HG03558 (cell line): ENCODE measurements around the gene CHN2.

Experiments
- ATAC-seq: cut with Tn5 transposase; IDR thresholded peaks from one replicate; pipeline ENCODE4 v1.9.1; 2021; ENCODE audit warnings: moderate number of reproducible peaks; ENCODE audit not compliant: unreplicated experiment; ENCODE audit errors: extremely low read depth

The CHN2 gene

GRCh38 chr7:29418056-29418455 is 223.5 kb downstream of the CHN2 start:
- ATAC-seq, result no peak

DNA sequence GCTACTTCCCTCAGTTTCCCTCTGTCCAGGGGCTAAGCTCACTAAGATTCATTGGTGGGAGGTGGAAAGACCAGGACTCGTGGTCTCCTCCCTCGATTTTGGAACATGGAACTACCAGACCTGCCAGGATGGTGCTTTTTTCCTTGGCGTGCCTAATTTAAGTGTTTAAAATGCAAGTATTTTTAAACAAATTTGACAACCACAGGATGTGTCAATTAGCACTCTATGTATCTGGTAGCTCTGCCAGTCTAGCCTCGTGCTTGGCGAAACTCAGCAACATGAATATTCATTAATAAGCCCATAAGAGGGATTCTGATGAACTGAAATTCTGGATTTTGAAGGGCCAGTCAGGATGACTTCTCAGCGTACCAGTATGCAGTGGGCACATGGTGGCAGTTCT is 224.1 kb downstream of the CHN2 start:
- no peak for ATAC-seq

- ATAC-seq, result no peak
Observed at GRCh38 chr7:29420011-29420410, 225.4 kb downstream of the CHN2 start.

GRCh38 chr7:29421010-29421956 is 226.7 kb downstream of the CHN2 start:
- ATAC-seq, result no peak

DNA sequence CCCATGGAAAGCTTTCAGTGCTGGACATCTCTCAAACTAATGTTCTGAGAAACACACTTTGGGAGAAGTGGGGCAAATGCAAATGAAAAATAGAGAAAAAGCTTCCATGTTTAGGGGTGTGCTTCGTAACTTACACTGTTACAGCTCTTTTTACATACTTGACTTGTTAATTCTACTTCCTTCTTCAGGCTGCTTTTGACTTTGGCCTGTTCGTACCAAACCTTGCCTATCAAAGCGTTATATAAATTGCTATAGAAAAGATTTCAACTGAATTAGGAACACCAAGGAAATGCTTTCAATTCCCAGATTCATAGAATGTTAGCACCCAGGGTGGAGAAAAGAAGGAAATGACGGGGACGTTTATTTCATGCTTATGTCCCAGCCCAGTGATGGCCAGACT is 228.3 kb downstream of the CHN2 start:
- ATAC-seq, result no peak

DNA sequence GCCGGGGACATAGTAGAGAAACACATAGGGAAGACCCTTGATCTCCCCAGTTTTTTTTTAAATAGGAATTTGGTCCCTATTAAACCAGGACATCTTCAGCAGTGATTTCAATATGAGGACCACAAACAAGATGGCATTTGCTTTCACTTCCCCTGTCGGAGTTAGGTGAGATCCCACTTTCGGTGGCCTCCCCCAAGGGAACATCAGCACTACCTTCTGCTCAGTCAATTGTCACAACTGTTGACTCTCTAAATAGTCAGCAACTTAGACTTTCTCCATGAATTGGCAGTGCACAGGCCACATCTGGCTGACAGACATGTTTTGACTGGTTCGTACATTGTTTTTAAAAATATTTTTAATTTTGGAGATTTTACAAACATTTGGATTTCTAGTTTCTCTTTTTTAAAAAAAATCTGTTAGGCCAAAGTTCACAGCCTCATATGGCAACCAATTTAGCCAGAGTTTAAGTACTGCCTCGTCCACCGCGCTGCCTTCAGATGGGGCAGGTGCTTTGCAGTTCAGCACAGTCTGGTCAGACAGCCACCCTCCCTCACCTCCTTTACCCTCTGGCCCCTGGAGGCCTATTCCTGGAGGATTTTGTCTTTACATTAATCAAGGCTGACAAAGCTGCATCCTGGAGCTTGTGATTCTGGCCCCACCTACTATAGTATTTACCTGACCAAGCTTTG is 229.9 kb downstream of the CHN2 start:
- no peak for ATAC-seq

GRCh38 chr7:29424984-29425309 is 230.4 kb downstream of the CHN2 start:
- ATAC-seq, result no peak

- no peak for ATAC-seq
Observed at GRCh38 chr7:29426587-29426986, 232.0 kb downstream of the CHN2 start.

- no peak for ATAC-seq
Observed at GRCh38 chr7:29429401-29429800, 234.8 kb downstream of the CHN2 start.

DNA sequence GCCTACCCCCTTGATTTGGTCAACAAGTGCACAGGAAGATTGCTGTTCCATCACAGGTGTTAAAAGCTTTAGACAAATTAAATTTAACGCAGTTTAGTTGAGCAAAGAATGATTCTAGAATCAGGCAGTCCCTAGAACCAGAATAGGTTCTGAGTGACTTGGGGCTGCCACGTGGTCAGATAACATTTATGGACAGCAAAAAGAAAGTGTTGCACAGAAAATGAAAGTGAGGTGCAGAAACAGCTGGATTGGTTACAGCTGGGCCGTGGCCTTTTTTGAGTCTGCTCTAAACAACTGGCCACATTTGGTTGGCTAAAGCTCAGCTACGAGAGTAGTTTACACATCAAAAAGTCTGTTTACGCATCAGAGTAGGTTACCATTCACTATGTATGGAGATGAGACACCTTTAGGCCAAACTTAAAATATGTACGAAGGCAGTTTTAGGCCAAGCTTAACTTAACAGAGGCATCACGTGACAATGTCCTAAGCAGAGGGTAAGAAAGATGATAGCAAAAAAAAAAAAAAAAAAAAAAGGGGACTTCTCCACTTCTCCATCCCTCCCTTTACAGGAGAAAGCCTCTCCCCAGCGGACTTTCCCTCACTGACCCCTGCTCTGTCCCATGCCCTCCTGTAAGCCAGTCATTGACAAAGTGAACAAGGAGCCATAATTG is 235.8 kb downstream of the CHN2 start:
- no peak for ATAC-seq

DNA sequence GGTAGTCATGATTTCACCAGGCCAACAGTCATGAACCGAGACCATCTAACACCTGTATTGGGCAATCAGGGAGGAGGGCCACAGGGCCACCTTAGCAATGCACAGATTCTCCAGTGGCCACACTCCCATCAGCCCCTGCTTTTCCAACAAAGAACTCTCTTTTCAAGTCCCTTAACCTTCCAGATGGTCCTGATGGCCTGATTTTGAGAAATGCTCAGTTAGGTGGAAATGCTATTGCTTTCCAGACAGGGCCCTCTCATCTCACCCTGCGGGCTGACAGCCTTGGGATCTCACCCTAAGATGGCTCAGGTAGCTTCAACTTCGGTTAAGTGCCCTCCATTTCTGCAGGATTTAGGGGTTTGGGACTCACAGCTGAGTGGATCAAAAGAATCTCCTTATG is 237.1 kb downstream of the CHN2 start:
- no peak for ATAC-seq

GRCh38 chr7:29432721-29433120 is 238.1 kb downstream of the CHN2 start:
- ATAC-seq, result no peak

- no peak for ATAC-seq
Observed at GRCh38 chr7:29434380-29434768, 239.8 kb downstream of the CHN2 start.

DNA sequence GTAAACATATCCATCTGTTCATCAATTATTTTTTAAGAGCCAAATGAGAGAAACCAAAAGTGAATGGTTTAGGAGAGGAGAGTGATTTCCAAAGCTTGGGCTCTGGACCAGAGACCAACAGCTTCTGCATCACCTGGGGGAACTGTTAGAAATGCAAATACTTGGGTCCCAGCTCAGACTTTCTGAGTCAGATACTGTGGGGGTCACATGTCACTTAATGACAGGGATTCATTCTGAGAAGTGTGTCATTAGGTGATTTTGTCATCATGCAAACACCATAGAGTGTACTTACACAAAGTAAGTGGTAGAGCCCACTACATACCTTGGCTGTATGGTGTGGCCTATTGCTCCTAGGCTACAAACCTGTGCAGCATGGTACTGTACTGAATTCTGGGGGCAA is 240.6 kb downstream of the CHN2 start:
- no peak for ATAC-seq

DNA sequence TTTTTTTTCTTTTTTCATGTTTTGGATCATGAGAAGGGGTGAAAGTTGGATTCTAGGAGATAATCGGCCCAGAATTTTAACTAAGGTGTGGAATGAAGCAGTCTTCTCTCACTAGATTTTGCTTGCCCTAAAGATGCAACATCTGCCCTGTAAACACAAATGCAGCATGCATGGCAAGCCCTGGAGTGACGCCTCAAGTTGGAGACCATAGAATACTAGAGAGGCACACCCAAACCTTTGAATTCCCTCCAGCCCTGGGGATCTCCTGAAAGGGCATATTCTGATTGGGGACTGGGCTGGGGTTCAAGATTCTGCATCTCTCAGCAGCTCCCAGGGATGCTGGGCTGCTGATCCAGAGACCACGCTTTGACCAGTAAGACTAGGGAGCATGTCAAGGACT is 241.3 kb downstream of the CHN2 start:
- ATAC-seq, result no peak

GRCh38 chr7:29442146-29442545 is 247.6 kb downstream of the CHN2 start:
- no peak for ATAC-seq

GRCh38 chr7:29443552-29443951 is 249.0 kb downstream of the CHN2 start:
- no peak for ATAC-seq

GRCh38 chr7:29444267-29444666 is 249.7 kb downstream of the CHN2 start:
- ATAC-seq, result no peak

- no peak for ATAC-seq
Observed at GRCh38 chr7:29445736-29446135, 251.2 kb downstream of the CHN2 start.

DNA sequence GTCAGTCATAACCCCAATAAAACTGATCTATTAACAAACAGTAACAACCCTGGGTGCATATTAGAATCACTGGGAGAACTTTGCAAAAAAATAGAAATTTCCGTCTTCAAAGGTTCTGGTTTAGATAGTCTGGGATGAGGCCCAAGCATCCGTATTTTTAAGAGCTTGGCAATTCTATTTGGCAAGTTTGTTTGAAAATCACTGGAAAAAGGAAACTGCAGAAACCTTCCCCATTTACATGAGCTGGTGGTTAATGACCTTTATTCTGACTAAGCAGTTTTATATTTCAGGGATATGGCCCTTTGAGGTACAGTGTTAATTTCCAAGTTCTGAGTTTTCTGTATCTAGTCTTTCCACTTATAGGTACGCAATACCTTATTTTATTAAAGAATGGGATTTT is 253.3 kb downstream of the CHN2 start:
- no peak for ATAC-seq

DNA sequence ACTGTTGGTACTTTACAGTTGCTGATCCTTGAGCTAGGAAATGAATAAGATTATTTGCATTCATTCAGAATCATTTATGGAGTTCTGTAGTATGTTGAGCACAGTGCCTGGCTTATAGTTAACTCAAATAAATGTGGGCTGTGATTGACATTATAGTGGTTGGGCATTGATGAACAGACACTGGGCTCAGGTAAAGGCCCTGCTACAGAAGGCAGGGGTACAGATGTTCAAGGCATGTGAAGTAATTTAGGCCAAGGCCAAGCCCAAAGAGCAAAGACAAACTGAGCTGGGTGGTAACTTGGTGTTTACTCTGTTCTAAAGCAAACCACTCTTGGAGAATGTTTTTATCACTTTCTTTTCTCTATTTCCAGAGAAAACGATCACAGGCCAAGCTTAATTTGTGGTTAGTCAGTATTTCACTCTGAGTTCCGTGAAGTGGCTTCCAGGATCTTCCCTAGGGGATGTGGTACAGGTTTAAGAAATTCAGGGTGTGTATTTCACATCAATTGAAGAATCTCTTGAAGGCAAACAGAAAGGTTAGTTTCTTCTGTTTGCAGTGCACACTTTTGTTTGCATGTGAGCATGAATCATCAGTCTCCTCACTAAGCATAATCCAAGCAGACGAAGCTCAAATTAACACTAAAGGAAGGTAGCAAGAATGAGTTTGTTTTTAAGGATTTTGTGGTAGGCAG is 255.1 kb downstream of the CHN2 start:
- ATAC-seq, result no peak
